Measurements from ENCODE around the gene ATAD5. TPM values are rescaled to one million over a fixed set of nuclear protein-coding genes. Genes with fewer than 3 reads are reported as not detected.

The ATAD5 gene
- polyA plus RNA-seq, 1 experiment, result 0.42 TPM

GRCh38 chr17:30858556-30859250, 26.9 kb downstream of the ATAD5 start:
- Histone ChIP-seq H3K4me3 (ENCODE audit: low read depth, low read length) (no peak overlapping the region), H3K36me3 (ENCODE audit: control insufficient read depth, insufficient read depth, low read length) (no peaks in the 10 kb centered on the region), H3K27me3 (ENCODE audit: control insufficient read depth, insufficient read depth, low read length) (no peaks in the 10 kb centered on the region)
- ChIA-PET POLR2A (no interaction called here), CTCF (interaction anchor here (0.5 kb wide), 1 partner anchor 20 kb away, joined by 3 read pairs; no protein-coding TSS in a partner anchor)
- TF ChIP-seq CTCF (IDR thresholded peaks at IDR 0.05; ENCODE audit: insufficient read depth, low read depth, low read length), result no peak
- DNase-seq (ENCODE audit: low read depth), result no peak

- Histone ChIP-seq H3K36me3 (ENCODE audit: control insufficient read depth, insufficient read depth, low read length) (no peaks in the 10 kb centered on the region), H3K4me3 (ENCODE audit: low read depth, low read length) (no peak overlapping the region), H3K27me3 (ENCODE audit: control insufficient read depth, insufficient read depth, low read length) (no peaks in the 10 kb centered on the region)
- POLR2A ChIA-PET, result no interaction called here
- no peak for TF ChIP-seq CTCF (IDR thresholded peaks at IDR 0.05; ENCODE audit: insufficient read depth, low read depth, low read length)
- DNase-seq (ENCODE audit: low read depth), result no peak
- CTCF ChIA-PET, result interaction anchor here (0.7 kb wide), 1 partner anchor 18 kb away, joined by 3 read pairs; no protein-coding TSS in a partner anchor
These were observed 32.9 kb downstream of the ATAD5 start for GRCh38 chr17:30864636-30865035.

GRCh38 chr17:30869005-30869404, 37.2 kb downstream of the ATAD5 start:
- no peak overlapping the region for H3K4me3 ChIP-seq (ENCODE audit: low read depth, low read length)
- TF ChIP-seq CTCF (IDR thresholded peaks at IDR 0.05; ENCODE audit: insufficient read depth, low read depth, low read length), result no peak
- H3K36me3 ChIP-seq (ENCODE audit: control insufficient read depth, insufficient read depth, low read length), result no peaks in the 10 kb centered on the region
- DNase-seq (ENCODE audit: low read depth), result no peak
- CTCF ChIA-PET, result interaction anchor here (0.6 kb wide), 1 partner anchor 191 kb away, joined by 3 read pairs; no protein-coding TSS in a partner anchor
- H3K27me3 ChIP-seq (ENCODE audit: control insufficient read depth, insufficient read depth, low read length), result no peaks in the 10 kb centered on the region
- POLR2A ChIA-PET, result no interaction called here

GRCh38 chr17:30886187-30886586, 54.4 kb downstream of the ATAD5 start:
- ChIA-PET POLR2A (no interaction called here), CTCF (interaction anchor here (1.0 to 1.7 kb wide), 2 partner anchors 7 to 9 kb away, joined by 3 read pairs; no protein-coding TSS in a partner anchor)
- TF ChIP-seq CTCF (IDR thresholded peaks at IDR 0.05; ENCODE audit: insufficient read depth, low read depth, low read length), result no peak
- DNase-seq (ENCODE audit: low read depth), result no peak
- H3K36me3 ChIP-seq (ENCODE audit: control insufficient read depth, insufficient read depth, low read length), result no peaks in the 10 kb centered on the region; the same call in 1 of the 2 replicates
- no peaks in the 10 kb centered on the region for H3K27me3 ChIP-seq (ENCODE audit: control insufficient read depth, insufficient read depth, low read length)
- no peak overlapping the region for H3K4me3 ChIP-seq (ENCODE audit: low read depth, low read length)

GRCh38 chr17:30894236-30894635, 62.5 kb downstream of the ATAD5 start:
- ChIA-PET POLR2A (no interaction called here), CTCF (interaction anchor here (1.4 kb wide), 1 partner anchor 12 kb away, joined by 3 read pairs; the partner anchor contains the start of gene TEFM)
- H3K36me3 ChIP-seq (ENCODE audit: control insufficient read depth, insufficient read depth, low read length), result no peaks in the 10 kb centered on the region; the same call in 1 of the 2 replicates

More at GRCh38 chr17:30894236-30894635, 62.5 kb downstream of the ATAD5 start:
- no peak for TF ChIP-seq CTCF (IDR thresholded peaks at IDR 0.05; ENCODE audit: insufficient read depth, low read depth, low read length)
- DNase-seq (ENCODE audit: low read depth), result no peak
- no peaks in the 10 kb centered on the region for H3K27me3 ChIP-seq (ENCODE audit: control insufficient read depth, insufficient read depth, low read length)
- no peak overlapping the region for H3K4me3 ChIP-seq (ENCODE audit: low read depth, low read length)

All from BJ (cell line).